Lower leg skin (tissue), 4 donors: ENCODE results near the gene PROM2. TPM values are rescaled to one million over a fixed set of nuclear protein-coding genes. Genes with fewer than 3 reads are reported as not detected.

Experiments used
- DNase-seq, 2 donors: peaks; one replicate each; pipeline ENCODE4 v3.0.0-alpha.2; 2019; ENCODE audit warnings: low spot score in 2 of 2
- H3K4me3 ChIP-seq: fragments of 200-600 bp; sonication (generic); 2 replicates; pipeline ENCODE4 v1.5.1; 2017; ENCODE audit warnings: mild to moderate bottlenecking, low read depth; ENCODE audit not compliant: poor library complexity, severe bottlenecking
- CTCF ChIP-seq, 3 donors: fragments of 450-650 bp; IDR thresholded peaks; one replicate each; pipeline ENCODE4 v1.5.1; 2016; ENCODE audit warnings: antibody characterized with exemption in 3 of 3, mild to moderate bottlenecking in 3 of 3, moderate library complexity in 2 of 3
- POLR2A ChIP-seq, 2 donors: fragments of 450-650 bp; IDR thresholded peaks; one replicate each; pipeline ENCODE4 v1.6.1; 2016 to 2017; ENCODE audit warnings: antibody characterized with exemption in 2 of 2, mild to moderate bottlenecking in 1 of 2, moderate library complexity in 1 of 2
- WGBS, 2 donors: methylation state at CpG; one replicate each; pipeline ENCODE4 v1.1.5; 2018; 5-methylcytosine and 5-hydroxymethylcytosine counted together
- intact Hi-C: fragments of 100-400 bp; cut with DNase I; formaldehyde crosslinking; loops from one replicate; pipeline ENCODE4 v1.15.0; 2023; ENCODE audit warnings: low total_unique reads
- total RNA-seq, 4 donors: library from RNA; depleted of rRNA; stranded (reverse); fragments of >200 nt; gene quantifications; one replicate each; pipeline ENCODE4 v1.1.0, GENCODE V29; 2016

PROM2 gene
- total RNA-seq, 4 donors from 2014 or later, result 87.0 to 272 (median 98.0) TPM

GRCh38 chr2:95314964-95315611 is 40.8 kb downstream of the PROM2 start:
- no peak for DNase-seq
- 66 to 69% methylated on average over 14 to 16 of the region's 16 CpGs for WGBS, 2 donors
- TF ChIP-seq POLR2A (IDR thresholded peaks at IDR 0.05) (no peak), CTCF (IDR thresholded peaks at IDR 0.05) (no peak)
- intact Hi-C loops, result loop anchor here (10.0 kb wide), 1 partner anchor 80 kb away; no protein-coding TSS in a partner anchor
- H3K4me3 ChIP-seq, result no peak overlapping the region

GRCh38 chr2:95315801-95316411 is 41.7 kb downstream of the PROM2 start:
- intact Hi-C loops, result loop anchor here (10.0 kb wide), 1 partner anchor 81 kb away; no protein-coding TSS in a partner anchor
- no peak for DNase-seq

GRCh38 chr2:95316466-95317122 is 42.3 kb downstream of the PROM2 start:
- no peak for TF ChIP-seq POLR2A (IDR thresholded peaks at IDR 0.05)
- no peak for TF ChIP-seq CTCF (IDR thresholded peaks at IDR 0.05)
- DNase-seq, result no peak
- intact Hi-C loops, result loop anchor here (10.0 kb wide), 1 partner anchor 82 kb away; no protein-coding TSS in a partner anchor
- 61 to 66% methylated on average over 8 of the region's 8 CpGs for WGBS, 2 donors
- H3K4me3 ChIP-seq, result no peak overlapping the region

More at GRCh38 chr2:95315801-95316411, 41.7 kb downstream of the PROM2 start:
- WGBS, 2 donors, result 65 to 74% methylated on average over 19 of the region's 19 CpGs
- TF ChIP-seq CTCF (IDR thresholded peaks at IDR 0.05), result no peak
- no peak for TF ChIP-seq POLR2A (IDR thresholded peaks at IDR 0.05)
- H3K4me3 ChIP-seq, result no peak overlapping the region

GRCh38 chr2:95317123-95317500 is 42.9 kb downstream of the PROM2 start:
- no peak overlapping the region for H3K4me3 ChIP-seq
- intact Hi-C loops, result loop anchor here (10.0 kb wide), 1 partner anchor 82 kb away; no protein-coding TSS in a partner anchor
- TF ChIP-seq CTCF (IDR thresholded peaks at IDR 0.05) (no peak), POLR2A (IDR thresholded peaks at IDR 0.05) (no peak)
- no peak for DNase-seq
- WGBS, 2 donors, result 43 to 48% methylated on average over 5 to 6 of the region's 6 CpGs

GRCh38 chr2:95317665-95318425 is 43.6 kb downstream of the PROM2 start:
- no peak for TF ChIP-seq CTCF (IDR thresholded peaks at IDR 0.05)
- no peak for DNase-seq
- 66% methylated on average over 12 of the region's 12 CpGs for WGBS, 2 donors
- intact Hi-C loops, result loop anchor here (10.0 kb wide), 1 partner anchor 83 kb away; no protein-coding TSS in a partner anchor
- H3K4me3 ChIP-seq, result no peak overlapping the region
